ENCODE results near the gene TXNDC5.
"Not testable (repeated sequence)": the region's sequence is repeated elsewhere in the genome, so short reads cannot be mapped to it uniquely, and the experiment has no call there.

Gene TXNDC5

DNA sequence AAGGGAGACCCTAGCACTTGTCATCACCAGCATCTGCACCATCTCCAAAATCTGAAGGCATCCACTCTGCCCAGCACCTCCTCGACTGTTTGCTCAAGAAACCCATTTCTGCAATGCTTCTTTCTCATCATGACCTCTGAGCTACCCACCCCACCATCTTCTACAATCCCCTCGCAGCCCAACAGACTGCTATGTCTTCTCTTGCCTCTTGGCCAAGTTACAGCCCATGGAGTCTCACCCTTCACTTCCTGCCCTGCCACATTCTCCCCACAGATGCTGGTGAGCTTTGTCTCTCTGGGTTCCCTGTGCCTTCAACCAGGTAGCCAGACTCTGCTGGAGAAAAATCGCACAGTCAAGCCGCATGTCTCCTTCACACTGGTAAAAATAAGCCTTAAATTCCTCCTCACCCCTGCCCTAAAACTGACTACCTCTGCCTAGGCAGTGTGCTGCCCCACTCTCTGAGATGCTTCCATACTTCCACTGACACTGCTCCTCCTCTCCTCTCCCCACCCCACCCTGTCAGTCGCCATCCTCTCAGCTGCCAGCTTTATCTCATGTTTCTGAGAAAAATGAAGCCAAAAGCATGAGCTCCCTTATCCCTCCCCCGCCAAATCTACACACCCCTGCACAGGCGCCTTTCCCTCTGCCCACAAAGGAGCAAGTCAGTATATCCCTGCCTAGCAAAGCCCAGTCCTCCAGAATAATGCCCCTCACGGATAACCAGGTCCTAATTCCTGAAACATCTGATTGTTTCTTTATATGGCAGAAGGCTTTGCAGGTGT lies 2.3 kb upstream of the TXNDC5 start:
- no peak for DNase-seq

DNA sequence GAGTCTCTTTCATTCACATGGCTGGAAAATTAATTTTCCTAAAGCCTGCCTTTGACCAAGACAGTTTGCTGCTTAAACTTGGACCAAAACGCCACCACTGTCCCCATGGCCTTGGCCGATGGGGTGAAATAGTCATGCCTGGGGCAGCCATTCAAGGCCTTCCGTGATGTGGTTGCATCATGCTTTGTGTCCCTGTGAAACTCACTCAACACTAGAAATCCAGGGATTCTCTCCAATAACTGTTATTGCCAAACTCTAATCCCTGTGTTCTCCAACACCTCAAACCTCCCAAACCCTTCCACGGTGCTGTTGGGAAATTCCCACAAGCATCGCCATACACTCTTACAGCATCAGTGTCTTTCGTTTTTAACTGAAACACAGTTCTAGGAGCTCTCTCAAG lies 1.4 kb upstream of the TXNDC5 start:
- DNase-seq = no peak

DNA sequence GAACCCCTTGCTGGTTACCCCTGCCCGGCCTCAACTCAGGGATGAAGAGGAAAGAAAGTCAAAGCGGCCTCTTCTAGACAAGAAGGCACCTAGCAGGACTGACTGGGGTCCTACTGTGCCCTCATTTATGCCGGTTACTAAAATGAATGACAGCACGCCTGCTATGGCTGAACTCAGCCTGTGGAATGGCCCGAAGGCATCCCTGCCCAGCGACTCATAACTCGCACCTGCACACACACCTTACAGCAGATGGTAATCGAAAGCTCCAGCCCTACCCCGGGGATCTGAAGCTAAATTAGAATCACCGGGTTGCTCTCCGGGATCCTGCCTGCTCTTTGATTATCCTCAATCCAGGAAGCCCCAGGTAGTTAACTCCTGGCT lies 747 bp upstream of the TXNDC5 start:
- DNase-seq = no peak

DNA sequence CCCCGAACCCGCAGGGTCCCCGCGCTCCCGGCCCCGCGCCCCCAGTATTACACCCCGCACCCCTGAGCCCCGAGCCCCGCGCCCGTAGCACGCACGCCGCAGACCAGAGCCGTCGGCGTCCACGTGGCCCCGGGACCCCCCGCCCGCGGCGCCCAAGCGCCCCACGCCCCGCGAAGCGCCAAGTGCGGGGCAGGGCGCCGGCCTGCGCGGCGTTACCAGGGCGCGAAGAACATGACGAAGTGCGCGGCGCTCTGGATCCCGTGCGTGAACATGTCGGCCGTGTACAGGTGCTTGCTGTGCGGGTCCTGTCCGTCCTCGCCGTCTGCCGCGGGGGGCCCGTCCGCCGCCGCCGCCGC lies 312 bp downstream of the TXNDC5 start:
- DNase-seq = no peak

DNA sequence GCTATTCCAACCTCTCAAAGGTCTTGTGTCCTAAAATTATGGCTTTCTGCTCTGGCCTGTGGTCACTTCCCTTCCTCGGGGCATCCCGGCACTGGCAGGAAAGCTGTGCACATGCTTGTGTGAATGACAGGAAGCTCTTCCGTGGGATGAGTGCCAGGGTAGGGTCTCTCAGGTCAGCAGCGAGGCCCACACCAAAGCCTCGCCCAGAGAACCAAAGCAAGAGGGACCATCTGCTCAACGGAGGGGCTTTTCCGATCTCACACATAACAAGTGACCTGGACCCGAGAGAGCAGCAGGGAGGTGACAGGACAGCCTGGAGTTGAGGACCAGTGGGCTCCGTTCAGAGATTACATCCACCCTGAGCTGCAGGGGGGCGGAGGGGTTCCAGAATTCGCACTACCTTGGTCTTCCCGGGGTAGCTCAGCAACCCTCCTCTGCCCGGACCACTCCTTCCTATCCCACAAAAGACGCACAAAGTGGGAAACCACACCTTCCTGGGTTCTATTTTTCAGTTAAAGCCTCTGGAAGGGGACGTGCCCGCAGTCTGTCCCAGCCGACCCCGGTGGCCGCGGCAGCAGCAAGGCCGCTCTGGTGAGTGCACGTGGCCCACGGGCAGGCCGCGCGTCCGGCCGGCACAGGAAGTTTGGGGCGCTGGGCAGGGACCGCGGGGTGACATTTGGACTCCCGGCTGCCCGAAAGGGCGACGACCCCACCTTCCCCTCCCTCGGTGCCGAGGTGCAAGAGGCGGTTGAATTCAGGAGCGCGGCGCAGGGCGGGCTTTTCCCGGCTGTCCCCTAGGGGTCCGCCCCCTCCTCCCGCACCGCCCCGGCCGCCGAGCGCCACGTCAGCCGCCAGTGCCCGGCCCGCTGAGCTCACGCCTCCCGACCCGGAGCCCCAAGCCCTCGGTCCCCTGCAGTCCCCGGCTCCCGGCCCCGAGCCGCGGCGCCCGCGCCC lies 988 bp downstream of the TXNDC5 start:
- DNase-seq = peak; percentile 12

DNA sequence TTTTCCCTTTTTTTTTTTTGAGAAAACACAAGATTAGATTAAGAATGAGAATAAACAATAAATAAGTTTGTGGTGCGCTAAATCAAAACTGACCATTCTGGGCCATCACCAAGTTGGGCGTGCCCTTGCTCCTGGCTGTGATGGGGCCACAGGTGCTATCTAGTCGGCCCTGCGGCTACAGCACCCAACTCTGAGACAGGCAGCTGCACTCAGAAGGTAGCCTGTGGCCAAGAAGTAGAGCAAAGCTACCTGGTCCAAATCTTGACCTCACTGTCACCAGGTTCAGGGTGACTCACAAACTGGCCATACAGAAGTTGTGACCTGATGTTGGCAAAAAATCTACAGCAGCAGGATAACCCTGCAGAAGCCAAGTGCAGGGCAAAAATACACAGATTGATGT lies 3.4 kb downstream of the TXNDC5 start:
- no peak for DNase-seq

DNA sequence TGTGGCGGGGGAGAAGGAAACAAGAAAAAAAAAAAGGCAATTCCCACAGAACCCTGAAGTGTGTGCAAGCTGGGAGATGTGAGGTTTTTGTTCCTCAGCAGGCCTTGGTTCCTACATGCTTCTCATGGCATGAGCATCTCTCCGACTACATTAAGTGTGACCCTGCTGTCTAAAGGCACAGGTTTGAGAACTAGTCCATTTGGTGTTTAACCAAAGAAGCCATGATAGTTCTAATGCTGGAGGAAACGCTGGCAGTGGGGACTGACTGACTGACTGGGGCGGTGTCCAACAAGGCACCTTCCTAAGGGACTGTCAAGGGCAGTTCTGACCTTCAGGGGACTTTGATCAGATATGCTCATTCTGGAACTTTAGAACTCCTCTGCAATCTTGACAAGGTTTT lies 3.8 kb downstream of the TXNDC5 start:
- DNase-seq = no peak

DNA sequence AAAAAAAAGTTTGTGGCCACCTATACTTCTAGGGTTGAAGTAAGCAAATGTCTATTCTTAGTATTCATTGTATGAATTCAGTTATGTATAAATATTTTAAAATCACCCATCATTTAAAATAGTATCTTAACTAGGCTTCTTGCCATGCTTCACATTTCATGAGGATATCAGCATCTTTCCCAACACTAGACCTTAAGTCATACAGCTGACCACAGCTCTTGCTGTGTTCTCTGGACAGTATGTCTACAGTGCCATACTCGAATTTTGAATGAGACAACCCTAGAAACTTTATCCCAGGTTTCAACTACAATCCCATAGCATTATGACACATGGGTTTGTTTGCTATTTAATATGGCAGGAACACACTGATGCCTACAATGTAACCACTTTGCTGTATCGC lies 5.2 kb downstream of the TXNDC5 start:
- DNase-seq = no peak

DNA sequence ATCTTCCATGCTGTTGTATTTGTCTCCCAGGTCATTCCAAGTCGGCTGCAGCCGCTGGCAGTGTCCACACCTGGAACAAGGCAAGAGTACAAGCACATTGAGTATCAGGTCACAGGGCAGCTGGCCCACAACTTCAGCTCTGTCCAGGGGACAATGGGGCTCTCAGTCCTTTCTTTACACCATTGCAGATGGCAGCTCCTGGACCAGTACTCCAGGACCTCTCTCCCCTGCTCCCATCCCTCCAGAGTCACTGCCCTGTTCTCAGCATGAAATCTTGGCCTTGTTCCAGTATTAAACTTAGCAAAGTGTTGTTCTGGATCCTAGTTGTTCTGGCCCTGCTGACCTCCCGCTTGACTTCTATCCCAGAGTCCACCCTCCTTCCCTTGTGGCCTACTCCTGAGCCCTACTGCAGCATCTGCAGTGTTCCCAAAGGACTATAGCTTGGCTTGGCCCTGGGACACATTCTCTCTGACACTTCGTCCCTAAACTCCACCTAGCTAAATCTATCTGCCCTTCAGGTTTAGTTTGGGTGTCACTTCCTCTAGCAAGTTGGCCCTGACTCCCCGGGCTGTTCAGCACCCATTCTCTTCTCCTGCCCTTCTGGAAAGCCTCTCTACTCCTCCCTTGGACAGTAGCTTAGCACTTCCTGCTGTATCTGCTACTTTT lies 5.8 kb downstream of the TXNDC5 start:
- no peak for DNase-seq

DNA sequence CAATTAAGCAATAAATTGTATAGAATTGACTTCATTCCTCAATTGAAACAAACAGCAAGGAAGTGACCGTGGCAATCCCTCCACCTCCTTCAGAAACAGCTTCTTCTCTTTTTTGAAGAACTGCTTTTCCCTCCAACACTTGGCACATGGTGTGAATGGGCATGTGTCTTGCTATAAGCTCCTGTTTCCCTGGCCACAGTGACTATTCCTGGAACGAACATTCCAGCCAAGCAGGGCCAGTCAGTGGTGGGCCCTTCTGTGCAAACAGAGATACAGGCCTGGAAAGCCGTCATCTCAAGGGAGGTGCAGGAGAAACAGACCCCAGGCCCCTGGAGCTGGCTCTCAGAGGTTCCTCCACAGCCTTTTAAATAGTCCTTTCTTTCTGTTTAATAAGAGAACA lies 6.9 kb downstream of the TXNDC5 start:
- DNase-seq = no peak

DNA sequence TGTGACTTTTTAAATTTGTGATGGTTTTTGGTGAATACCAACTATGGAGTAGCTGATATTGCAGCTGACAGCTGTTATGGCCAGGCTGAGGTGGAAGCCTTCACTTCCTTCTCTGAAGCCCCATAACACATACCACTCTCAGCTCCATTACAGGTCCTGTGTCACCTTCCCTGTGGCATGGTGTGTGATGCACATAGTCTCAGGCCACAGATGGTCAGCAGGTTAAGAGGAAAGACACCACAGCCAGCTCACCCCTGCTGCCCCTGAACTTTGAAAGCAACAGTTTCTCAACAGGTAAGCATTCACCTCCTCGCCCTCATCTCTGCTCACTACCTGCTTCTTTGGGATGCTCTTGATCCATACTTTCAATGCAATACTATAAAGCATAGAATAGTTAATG lies 7.7 kb downstream of the TXNDC5 start:
- DNase-seq = no peak

DNA sequence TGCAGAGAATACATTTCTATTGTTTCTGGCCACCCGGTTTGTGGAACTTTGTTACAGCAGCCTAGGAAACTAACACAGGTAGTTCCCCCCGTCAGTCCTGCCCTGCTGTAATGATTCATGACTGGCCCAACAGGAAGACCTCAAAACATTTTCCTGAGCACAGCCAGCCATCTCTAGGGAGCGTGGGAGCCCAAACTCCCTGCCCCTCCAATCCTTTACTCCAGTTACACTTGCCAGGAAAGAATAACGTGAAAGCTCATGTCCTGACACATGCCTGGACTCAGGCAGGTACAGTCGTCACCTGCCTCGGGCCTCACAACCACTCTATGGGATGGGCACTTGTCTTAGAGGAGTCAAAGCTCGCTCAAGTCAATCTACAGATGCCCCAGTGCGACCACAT lies 8.4 kb downstream of the TXNDC5 start:
- DNase-seq = no peak

DNA sequence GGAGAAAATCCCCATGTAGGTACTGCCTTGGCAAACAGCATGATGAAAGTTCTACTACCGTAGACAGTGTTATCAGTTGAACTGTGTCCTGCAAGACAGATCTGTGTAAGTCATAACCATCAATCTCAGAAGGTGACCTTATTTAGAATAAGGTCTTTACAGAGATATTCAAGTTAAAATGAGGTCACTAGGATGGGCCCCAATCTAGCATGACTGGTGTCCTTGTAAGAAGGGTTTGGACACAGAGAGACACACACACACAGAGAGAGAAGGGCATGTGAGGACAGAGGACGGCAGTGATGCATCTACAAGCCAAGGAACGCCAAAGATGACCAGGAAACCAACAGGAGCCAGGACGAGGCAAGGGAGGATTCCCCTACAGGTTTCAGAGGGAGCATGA lies 8.8 kb downstream of the TXNDC5 start:
- DNase-seq = no peak

DNA sequence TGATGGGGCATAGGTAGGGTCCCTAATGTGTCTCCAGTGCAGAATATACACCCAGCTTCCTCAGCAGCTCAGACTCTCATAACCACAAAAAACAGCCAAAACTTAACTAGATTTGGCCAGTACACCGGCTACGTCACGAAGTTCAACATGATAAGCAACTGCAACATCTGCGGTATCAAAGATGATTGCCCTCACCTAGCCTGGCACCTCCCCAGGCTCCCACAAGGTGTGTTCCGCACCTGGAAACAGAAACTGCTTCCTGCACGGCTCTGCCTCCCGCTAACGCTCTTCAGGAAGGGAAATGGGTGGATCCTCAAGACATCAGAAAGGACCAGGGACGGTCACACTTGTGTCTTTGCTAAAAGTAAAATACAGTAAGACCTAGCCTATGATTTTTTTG lies 9.5 kb downstream of the TXNDC5 start:
- no peak for DNase-seq

DNA sequence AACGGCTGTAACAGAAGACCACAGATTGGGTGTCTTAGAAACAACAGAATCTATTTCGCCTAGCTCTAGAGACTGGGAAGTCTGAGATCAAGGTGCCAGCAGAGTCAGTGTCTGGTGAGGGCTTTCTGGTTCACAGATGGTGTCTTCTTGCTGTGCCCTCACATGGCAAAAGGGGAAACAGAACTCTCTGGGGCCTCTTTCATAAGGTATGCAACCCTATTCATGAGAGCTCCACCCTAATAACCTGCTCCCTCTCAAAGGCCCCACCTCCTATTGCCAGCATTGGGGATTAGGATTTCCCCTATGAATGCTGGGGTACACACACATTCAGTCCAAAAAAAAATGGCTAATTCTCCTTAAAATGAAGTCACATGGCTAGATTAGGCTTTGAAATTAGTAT lies 10.0 kb downstream of the TXNDC5 start:
- no peak for DNase-seq

DNA sequence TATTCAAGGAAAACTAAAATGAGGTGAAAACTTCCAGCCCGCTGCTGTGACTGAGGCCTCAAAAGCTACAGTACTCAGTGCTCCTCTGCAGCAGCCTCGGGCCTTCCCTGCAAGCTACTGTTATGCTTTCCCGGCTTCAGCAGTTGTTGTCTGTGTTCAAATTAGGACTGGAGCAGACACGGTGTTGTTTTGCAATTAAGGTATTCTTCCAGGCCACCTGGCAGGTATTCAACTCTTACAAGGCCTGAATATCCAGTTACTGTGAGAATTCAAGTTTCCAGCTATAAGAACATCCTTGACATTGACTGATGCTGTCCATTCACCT lies 10.7 kb downstream of the TXNDC5 start:
- no peak for DNase-seq

DNA sequence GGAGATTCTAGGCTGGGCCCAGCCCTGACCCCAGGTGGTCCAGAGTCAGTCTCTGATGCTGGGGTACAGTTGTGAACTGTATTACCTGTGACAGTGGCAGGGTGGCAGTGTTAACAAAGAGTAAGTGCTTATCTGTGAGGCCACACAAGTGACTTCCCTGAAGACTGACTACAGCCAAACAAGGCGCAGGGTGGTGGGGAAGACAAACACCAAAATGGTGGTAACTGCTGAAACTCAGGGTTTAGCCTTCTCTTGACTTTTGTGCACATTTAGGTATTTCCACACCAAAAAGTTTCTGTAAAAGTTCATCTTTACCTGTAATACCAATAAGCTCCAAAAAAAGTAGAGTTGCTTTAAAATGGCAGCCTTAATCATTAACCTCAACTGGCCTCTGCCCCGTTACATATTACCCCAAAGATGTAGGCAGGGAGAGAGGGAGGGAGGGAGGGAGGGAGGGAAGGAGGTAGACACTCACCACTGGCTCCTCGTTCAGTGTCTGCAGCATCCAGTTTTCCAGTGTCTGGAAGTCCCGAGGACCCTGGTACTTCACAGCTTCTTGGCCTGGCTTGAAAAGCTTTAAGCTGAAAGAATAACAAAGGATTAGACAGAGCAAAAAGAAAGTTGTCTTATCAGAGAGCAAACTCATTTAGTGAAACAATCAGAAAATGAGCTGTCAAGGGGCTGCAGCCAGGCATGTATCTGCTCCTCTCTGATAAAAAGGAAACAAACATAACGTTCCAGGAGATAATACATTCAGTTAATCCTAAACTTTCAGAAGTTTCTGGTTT lies 11.3 kb downstream of the TXNDC5 start:
- DNase-seq = no peak

DNA sequence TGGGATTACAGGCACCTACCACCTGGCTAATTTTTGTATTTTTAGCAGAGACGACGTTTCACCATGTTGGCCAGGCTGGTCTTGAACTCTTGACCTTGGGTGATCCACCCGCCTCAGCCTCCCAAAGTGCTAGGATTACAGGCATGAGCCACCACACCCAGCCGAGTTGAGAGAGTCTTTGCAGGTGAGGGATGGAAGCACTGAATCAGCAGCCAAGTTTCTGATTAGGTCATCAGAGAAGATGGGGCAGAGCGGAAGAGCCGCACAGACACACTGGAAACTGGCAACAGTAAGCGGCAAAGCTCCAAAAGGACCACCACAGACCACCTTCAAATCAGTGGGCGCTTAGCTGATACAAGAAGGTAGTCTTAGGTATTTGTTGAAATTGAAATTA lies 12.4 kb downstream of the TXNDC5 start:
- DNase-seq = not testable (repeated sequence)

DNA sequence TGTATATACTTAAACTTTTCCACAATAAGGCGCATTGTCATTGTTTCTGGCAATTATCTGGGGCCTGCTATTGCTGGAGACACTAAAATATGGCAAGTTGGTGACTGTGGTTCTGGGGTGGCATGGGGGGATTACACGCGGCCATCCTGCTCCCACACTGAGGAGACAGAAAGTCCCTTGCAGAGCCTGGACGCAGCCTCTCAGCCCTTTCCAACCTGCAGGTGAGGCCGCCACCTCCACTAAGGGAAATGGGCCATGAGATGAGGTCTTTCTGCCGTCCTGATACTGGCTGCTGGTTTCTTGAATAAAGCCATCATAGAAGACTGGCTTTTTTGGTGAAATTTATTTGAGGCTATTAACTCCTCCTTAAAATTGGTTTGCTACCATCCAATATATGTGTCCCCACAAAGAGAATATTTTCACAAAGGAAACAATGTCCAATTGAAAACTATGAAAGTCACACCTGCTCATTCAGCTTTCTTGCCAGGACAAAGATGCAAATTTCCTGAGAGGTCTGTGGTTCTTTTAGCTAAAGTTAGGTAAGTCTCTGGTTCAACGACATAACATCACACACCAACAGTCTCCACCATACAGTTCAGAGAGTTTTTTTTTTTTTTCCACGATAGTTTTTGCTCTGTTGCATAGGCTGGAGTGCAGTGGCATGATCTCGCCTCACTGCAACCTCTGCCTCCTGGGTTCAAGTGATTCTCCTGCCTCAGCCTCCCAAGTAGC lies 13.0 kb downstream of the TXNDC5 start:
- no peak for DNase-seq

DNA sequence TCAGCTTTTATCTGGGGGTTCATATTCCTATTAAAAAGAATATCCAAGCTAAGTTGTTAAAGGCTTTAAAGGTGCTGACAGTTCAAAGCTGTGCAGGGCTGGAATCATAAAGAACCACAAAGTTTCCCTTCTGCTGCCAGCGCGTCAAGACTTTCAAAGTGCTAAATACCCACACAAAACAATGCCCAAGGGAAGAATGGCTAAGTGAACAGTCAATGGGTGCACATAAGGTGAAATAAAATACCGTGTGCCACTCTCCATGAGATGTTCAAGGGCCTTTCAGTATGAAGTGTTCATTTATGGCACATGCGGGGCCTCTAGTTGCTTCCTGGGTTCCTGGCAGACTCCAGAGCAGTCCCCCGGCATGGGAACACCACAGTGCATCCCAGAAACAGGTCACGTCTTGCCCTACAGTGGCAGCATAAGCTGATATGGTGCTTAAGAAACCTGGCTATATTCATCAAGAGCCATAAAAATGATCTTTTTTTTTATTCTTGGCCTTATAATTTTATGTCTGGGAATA lies 14.1 kb downstream of the TXNDC5 start:
- no peak for DNase-seq

DNA sequence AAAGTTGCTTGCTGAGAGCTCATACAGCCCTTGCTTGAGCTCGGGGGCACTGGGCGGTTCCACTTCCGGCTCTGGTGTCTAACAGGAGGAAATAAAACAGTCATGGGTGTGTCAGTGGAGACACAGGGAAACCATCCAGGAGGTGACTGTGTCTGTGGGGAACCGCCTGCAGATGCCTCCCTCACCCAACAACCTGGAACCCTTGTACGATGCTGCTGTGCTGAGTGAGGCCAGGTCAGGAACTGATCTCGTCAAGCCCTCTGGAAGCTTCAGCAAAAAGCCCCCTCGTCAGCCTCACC lies 15.5 kb downstream of the TXNDC5 start:
- DNase-seq = no peak
